ENCODE results near the gene NINJ2. TPM values are rescaled to one million over a fixed set of nuclear protein-coding genes. Genes with fewer than 3 reads are reported as not detected.

The NINJ2 gene
- total and polyA plus RNA-seq, 10 of the 15 experiments (the other 5 are each of a cell fraction or from before 2014, with no cell fraction given) = 8.9 to 51.6 (median 21.3) TPM

- no peak for TF ChIP-seq ZBTB4 (CRISPR knock-in tag; IDR thresholded peaks at IDR 0.05)
- TF ChIP-seq LARP7 (IDR thresholded peaks at IDR 0.05) = 0 out of 2 replicates have a peak, but pooled peaks have one; percentile 23
- TF ChIP-seq HDAC2 (IDR thresholded peaks at IDR 0.05) = no peak
- peak; percentile 55; the same call in 1 of the 2 replicates for TF ChIP-seq POLR2AphosphoS5 (IDR thresholded peaks at IDR 0.05; ENCODE audit: low read length)
- TF ChIP-seq ZSCAN29 (IDR thresholded peaks at IDR 0.05) = no peak
- no peak for TF ChIP-seq FOXM1 (IDR thresholded peaks at IDR 0.05; ENCODE audit: low read depth, low read length)
- TF ChIP-seq PBX3 (IDR thresholded peaks at IDR 0.05; ENCODE audit: insufficient replicate concordance, low read depth, low read length) = peak; percentile 90
- TF ChIP-seq NFXL1 (IDR thresholded peaks at IDR 0.05; ENCODE audit: borderline replicate concordance) = no peak
- no peak for TF ChIP-seq SREBF2 (IDR thresholded peaks at IDR 0.05; ENCODE audit: low read length)
- TF ChIP-seq, protein P1, sequence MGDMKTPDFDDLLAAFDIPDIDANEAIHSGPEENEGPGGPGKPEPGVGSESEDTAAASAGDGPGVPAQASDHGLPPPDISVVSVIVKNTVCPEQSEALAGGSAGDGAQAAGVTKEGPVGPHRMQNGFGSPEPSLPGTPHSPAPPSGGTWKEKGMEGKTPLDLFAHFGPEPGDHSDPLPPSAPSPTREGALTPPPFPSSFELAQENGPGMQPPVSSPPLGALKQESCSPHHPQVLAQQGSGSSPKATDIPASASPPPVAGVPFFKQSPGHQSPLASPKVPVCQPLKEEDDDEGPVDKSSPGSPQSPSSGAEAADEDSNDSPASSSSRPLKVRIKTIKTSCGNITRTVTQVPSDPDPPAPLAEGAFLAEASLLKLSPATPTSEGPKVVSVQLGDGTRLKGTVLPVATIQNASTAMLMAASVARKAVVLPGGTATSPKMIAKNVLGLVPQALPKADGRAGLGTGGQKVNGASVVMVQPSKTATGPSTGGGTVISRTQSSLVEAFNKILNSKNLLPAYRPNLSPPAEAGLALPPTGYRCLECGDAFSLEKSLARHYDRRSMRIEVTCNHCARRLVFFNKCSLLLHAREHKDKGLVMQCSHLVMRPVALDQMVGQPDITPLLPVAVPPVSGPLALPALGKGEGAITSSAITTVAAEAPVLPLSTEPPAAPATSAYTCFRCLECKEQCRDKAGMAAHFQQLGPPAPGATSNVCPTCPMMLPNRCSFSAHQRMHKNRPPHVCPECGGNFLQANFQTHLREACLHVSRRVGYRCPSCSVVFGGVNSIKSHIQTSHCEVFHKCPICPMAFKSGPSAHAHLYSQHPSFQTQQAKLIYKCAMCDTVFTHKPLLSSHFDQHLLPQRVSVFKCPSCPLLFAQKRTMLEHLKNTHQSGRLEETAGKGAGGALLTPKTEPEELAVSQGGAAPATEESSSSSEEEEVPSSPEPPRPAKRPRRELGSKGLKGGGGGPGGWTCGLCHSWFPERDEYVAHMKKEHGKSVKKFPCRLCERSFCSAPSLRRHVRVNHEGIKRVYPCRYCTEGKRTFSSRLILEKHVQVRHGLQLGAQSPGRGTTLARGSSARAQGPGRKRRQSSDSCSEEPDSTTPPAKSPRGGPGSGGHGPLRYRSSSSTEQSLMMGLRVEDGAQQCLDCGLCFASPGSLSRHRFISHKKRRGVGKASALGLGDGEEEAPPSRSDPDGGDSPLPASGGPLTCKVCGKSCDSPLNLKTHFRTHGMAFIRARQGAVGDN (IDR thresholded peaks at IDR 0.05) = peak; percentile 18; the same call in 1 of the 2 replicates
- TF ChIP-seq SUZ12 (IDR thresholded peaks at IDR 0.05; ENCODE audit: unreplicated experiment) = no peak
- TF ChIP-seq, protein P2, sequence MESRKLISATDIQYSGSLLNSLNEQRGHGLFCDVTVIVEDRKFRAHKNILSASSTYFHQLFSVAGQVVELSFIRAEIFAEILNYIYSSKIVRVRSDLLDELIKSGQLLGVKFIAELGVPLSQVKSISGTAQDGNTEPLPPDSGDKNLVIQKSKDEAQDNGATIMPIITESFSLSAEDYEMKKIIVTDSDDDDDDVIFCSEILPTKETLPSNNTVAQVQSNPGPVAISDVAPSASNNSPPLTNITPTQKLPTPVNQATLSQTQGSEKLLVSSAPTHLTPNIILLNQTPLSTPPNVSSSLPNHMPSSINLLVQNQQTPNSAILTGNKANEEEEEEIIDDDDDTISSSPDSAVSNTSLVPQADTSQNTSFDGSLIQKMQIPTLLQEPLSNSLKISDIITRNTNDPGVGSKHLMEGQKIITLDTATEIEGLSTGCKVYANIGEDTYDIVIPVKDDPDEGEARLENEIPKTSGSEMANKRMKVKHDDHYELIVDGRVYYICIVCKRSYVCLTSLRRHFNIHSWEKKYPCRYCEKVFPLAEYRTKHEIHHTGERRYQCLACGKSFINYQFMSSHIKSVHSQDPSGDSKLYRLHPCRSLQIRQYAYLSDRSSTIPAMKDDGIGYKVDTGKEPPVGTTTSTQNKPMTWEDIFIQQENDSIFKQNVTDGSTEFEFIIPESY (IDR thresholded peaks at IDR 0.05) = no peak
- TF ChIP-seq EGR1 (IDR thresholded peaks at IDR 0.05; ENCODE audit: borderline replicate concordance in 1 of 2, low read depth in 2 of 2, low read length in 2 of 2) = no peak
- TF ChIP-seq RELA (IDR thresholded peaks at IDR 0.05; ENCODE audit: borderline replicate concordance, partially characterized antibody) = peak; percentile 13
- TF ChIP-seq CBX5 (IDR thresholded peaks at IDR 0.05; ENCODE audit: low read depth) = no peak
- TF ChIP-seq CREM (IDR thresholded peaks at IDR 0.05; ENCODE audit: low read depth) = 0 out of 2 replicates have a peak, but pooled peaks have one; percentile 37
- no peak for TF ChIP-seq TCF3 (IDR thresholded peaks at IDR 0.05; ENCODE audit: borderline replicate concordance, insufficient read depth, low read depth, low read length)
- TF ChIP-seq NBN (IDR thresholded peaks at IDR 0.05) = peak; percentile 59
- peak; percentile 73; the same call in 1 of the 2 replicates for TF ChIP-seq SPI1 (IDR thresholded peaks at IDR 0.05; ENCODE audit: borderline replicate concordance, insufficient read depth, low read depth, low read length)
- no peak for TF ChIP-seq ZNF217 (IDR thresholded peaks at IDR 0.05)
- no peak for TF ChIP-seq MYB (IDR thresholded peaks at IDR 0.05; ENCODE audit: borderline replicate concordance, low read depth, low read length)
Observed at GRCh38 chr12:685388-685787, 22.1 kb upstream of the NINJ2 start (continued).

Data from GM12878 (cell line).